ENCODE data around the gene CIDEB.

Gene CIDEB

DNA sequence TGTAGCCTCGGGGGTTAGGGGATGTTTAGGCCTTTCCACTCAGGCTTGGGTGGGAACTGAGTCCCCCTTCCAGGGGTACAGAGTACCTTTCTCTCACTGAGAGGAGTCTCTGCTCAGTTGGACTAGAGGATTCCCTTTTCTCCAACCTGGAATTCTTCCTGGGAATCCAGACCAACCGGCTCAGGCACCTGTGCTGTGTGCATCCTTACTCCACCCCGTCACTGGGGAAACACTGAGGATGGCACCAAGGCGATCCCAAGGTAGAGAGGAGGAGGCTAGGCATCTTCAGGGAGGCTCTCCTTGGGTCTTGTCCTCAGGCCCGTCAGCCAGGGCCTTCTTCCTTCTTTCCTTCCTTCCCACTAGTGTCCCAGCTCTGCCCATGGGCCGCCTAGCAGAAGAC lies 43.9 kb downstream of the CIDEB start:
- TF ChIP-seq ZNF70 (CRISPR knock-in tag; IDR thresholded peaks at IDR 0.05) (no peak), CSRNP3 (CRISPR knock-in tag; IDR thresholded peaks at IDR 0.05) (no peak), ZFP30 (CRISPR knock-in tag; IDR thresholded peaks at IDR 0.05) (no peak), TSHZ2 (CRISPR knock-in tag; IDR thresholded peaks at IDR 0.05) (no peak), ISL1 (CRISPR knock-in tag; IDR thresholded peaks at IDR 0.05) (no peak), ZNF8 (CRISPR knock-in tag; IDR thresholded peaks at IDR 0.05) (no peak), POU6F1 (CRISPR knock-in tag; IDR thresholded peaks at IDR 0.05; ENCODE audit: borderline replicate concordance, low read depth) (no peak), RARB (CRISPR knock-in tag; IDR thresholded peaks at IDR 0.05) (no peak), TOX (CRISPR knock-in tag; IDR thresholded peaks at IDR 0.05; ENCODE audit: borderline replicate concordance) (no peak), CSDC2 (CRISPR knock-in tag; IDR thresholded peaks at IDR 0.05) (no peak), SNAI2 (CRISPR knock-in tag; IDR thresholded peaks at IDR 0.05) (no peak), ZNF565 (CRISPR knock-in tag; conservative IDR thresholded peaks at IDR 0.05; ENCODE audit: low read depth) (no peak), ZFP3 (CRISPR knock-in tag; IDR thresholded peaks at IDR 0.05) (no peak), ZC3H10 (CRISPR knock-in tag; IDR thresholded peaks at IDR 0.05) (no peak), PPARA (CRISPR knock-in tag; IDR thresholded peaks at IDR 0.05; ENCODE audit: borderline replicate concordance) (no peak), TCF4 (CRISPR knock-in tag; IDR thresholded peaks at IDR 0.05; ENCODE audit: borderline replicate concordance) (no peak), CREB5 (CRISPR knock-in tag; IDR thresholded peaks at IDR 0.05; ENCODE audit: low read depth) (no peak)
- ATAC-seq: no peak

DNA sequence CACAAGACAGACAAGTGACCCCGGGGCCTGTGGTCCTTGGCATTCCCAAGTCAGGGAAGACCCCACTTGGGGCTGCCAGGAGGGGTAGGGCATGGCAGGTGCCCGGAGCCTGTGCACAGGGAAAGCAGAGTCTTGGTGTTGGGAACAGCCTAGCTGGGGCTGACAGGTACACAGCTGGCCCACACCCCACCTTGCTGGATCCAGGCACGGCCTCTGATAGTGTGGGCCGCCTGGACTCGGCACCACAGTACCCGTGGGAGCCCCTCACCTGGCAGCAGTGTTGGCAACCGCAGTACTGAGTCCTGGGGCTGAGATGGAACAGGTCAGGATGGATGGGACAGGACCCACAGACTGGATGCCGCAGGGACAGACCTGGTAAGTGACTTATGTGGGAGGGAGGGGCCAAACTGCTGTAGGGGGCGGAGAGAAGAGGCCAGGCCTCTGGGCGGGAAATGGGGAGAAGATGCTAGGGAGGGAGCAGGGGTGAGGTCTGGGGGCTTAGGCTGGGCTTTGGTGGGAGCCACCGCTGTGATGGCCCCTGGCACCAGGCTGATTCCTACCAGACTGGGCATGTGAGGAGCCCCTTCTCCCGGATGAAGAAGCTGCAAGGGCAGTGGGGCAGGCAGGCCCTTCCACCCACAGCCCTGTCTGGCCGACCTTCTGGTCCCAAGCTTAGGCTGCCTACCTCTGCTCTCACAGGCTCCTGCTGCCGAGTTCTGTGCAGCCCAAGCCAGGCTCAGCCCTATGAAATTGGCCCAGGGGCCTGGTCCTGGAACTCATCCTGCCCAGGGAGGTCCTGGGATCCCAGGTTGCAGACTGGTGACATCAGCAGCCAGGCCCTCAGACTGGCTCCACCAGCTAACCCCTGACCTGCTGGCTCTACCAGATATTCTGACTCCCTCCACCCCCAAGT lies 44.7 kb downstream of the CIDEB start, which contains the start of gene TGM1:
Gene TGM1 (minus strand): TSS at position 357 of the 913 bp plus-strand sequence. CDS start 825 bp downstream, outside the sequence.
- TF ChIP-seq TSHZ2 (CRISPR knock-in tag; IDR thresholded peaks at IDR 0.05): no peak
- no peak for TF ChIP-seq GLIS3 (CRISPR knock-in tag; IDR thresholded peaks at IDR 0.05)
- TF ChIP-seq RARB (CRISPR knock-in tag; IDR thresholded peaks at IDR 0.05): no peak
- TF ChIP-seq TCF4 (CRISPR knock-in tag; IDR thresholded peaks at IDR 0.05; ENCODE audit: borderline replicate concordance): no peak
- no peak for TF ChIP-seq CREB5 (CRISPR knock-in tag; IDR thresholded peaks at IDR 0.05; ENCODE audit: low read depth)
- no peak for TF ChIP-seq ZFP30 (CRISPR knock-in tag; IDR thresholded peaks at IDR 0.05)
- TF ChIP-seq ZFP3 (CRISPR knock-in tag; IDR thresholded peaks at IDR 0.05): no peak
- TF ChIP-seq ESRRG (CRISPR knock-in tag; IDR thresholded peaks at IDR 0.05): no peak
- no peak for TF ChIP-seq OSR1 (CRISPR knock-in tag; IDR thresholded peaks at IDR 0.05)
- TF ChIP-seq SNAI2 (CRISPR knock-in tag; IDR thresholded peaks at IDR 0.05): no peak
- ATAC-seq: no peak; the same call in 2 of the 3 replicates
